ENCODE results near the gene PARP2. TPM values are rescaled to one million over a fixed set of nuclear protein-coding genes. Genes with fewer than 3 reads are reported as not detected.
"Not testable (repeated sequence)": the region's sequence is repeated elsewhere in the genome, so short reads cannot be mapped to it uniquely, and the experiment has no call there.

The PARP2 gene
- total RNA-seq, 2 experiments from 2014 or later: 28.6 to 32.5 TPM

GRCh38 chr14:20329355-20329754, 14.1 kb upstream of the PARP2 start:
- Mint-ChIP-seq H3K27ac (no peak overlapping the region), H3K36me3 (ENCODE audit: low read depth) (peaks cover 14% of the 10 kb centered on the region), H3K4me1 (peaks cover 56% of the 10 kb centered on the region), H3K27me3 (no peaks in the 10 kb centered on the region), H3K9me3 (no peaks in the 10 kb centered on the region), H3K4me3 (no peak overlapping the region)
- no peak for DNase-seq
- ChIA-PET CTCF (interaction anchor here (1.0 to 3.7 kb wide), 3 partner anchors 12 to 281 kb away, joined by 3 to 14 read pairs (median 6); partner anchors contain the start of gene PARP2), POLR2A (no interaction called here)

- no peaks in the 10 kb centered on the region for H3K27me3 Mint-ChIP-seq
- H3K9me3 Mint-ChIP-seq: no peaks in the 10 kb centered on the region
- CTCF ChIA-PET: interaction anchor here (1.7 kb wide), 1 partner anchor 11 kb away, joined by 9 read pairs; no protein-coding TSS in a partner anchor
- H3K4me3 Mint-ChIP-seq: peak overlapping the region; percentile 12
- H3K4me1 Mint-ChIP-seq: peaks cover 66% of the 10 kb centered on the region
- POLR2A ChIA-PET: no interaction called here
- H3K27ac Mint-ChIP-seq: no peak overlapping the region
- DNase-seq: no peak
- peaks cover 8% of the 10 kb centered on the region for H3K36me3 Mint-ChIP-seq (ENCODE audit: low read depth)
Observed at GRCh38 chr14:20331053-20331613, 12.3 kb upstream of the PARP2 start.

GRCh38 chr14:20332431-20332787, 11.0 kb upstream of the PARP2 start:
- peaks cover 59% of the 10 kb centered on the region for H3K4me1 Mint-ChIP-seq

GRCh38 chr14:20332788-20333493, 10.5 kb upstream of the PARP2 start, which contains the start of gene CCNB1IP1:
Gene CCNB1IP1 (minus strand): TSS chr14:20333279. CDS start chr14:20316523, 16,756 bp downstream.
- H3K27me3 Mint-ChIP-seq: peaks cover 4% of the 10 kb centered on the region
- H3K4me1 Mint-ChIP-seq: peaks cover 53% of the 10 kb centered on the region
- H3K27ac Mint-ChIP-seq: peak within 1 kb of the TSS; percentile 94
- no peaks in the 10 kb centered on the region for H3K9me3 Mint-ChIP-seq
- ChIA-PET POLR2A (interaction anchor here (0.6 to 2.4 kb wide), 2 partner anchors 10 to 35 kb away, joined by 4 to 20 read pairs; partner anchors contain the start of gene PARP2), CTCF (interaction anchor here (1.6 to 1.7 kb wide), 2 partner anchors 9 to 10 kb away, joined by 5 to 9 read pairs; no protein-coding TSS in a partner anchor)
- H3K36me3 Mint-ChIP-seq (ENCODE audit: low read depth): peaks cover 4% of the 10 kb centered on the region
- peak; percentile 75 for DNase-seq
- H3K4me3 Mint-ChIP-seq: peak within 1 kb of the TSS; percentile 98

More at GRCh38 chr14:20332431-20332787, 11.0 kb upstream of the PARP2 start:
- DNase-seq: no peak
- Mint-ChIP-seq H3K36me3 (ENCODE audit: low read depth) (peaks cover 4% of the 10 kb centered on the region), H3K27me3 (no peaks in the 10 kb centered on the region), H3K4me3 (peak overlapping the region; percentile 98), H3K9me3 (no peaks in the 10 kb centered on the region), H3K27ac (peak overlapping the region; percentile 94)
- CTCF ChIA-PET: interaction anchor here (1.7 kb wide), 1 partner anchor 10 kb away, joined by 9 read pairs; no protein-coding TSS in a partner anchor
- POLR2A ChIA-PET: interaction anchor here (2.4 kb wide), 1 partner anchor 11 kb away, joined by 20 read pairs; the partner anchor contains the start of gene PARP2

GRCh38 chr14:20333494-20333841, 10.0 kb upstream of the PARP2 start:
- H3K27ac Mint-ChIP-seq: peak overlapping the region; percentile 94
- ChIA-PET POLR2A (interaction anchor here (0.6 to 2.4 kb wide), 2 partner anchors 10 to 35 kb away, joined by 4 to 20 read pairs; partner anchors contain the start of gene PARP2), CTCF (interaction anchor here (1.6 kb wide), 1 partner anchor 9 kb away, joined by 5 read pairs; no protein-coding TSS in a partner anchor)
- peaks cover 4% of the 10 kb centered on the region for H3K36me3 Mint-ChIP-seq (ENCODE audit: low read depth)
- peaks cover 4% of the 10 kb centered on the region for H3K27me3 Mint-ChIP-seq
- peaks cover 50% of the 10 kb centered on the region for H3K4me1 Mint-ChIP-seq
- peak overlapping the region; percentile 98 for H3K4me3 Mint-ChIP-seq
- no peaks in the 10 kb centered on the region for H3K9me3 Mint-ChIP-seq
- no peak for DNase-seq

GRCh38 chr14:20334017-20334416, 9.4 kb upstream of the PARP2 start:
- DNase-seq: no peak
- no peak overlapping the region for H3K27ac Mint-ChIP-seq
- no peaks in the 10 kb centered on the region for H3K9me3 Mint-ChIP-seq
- H3K4me1 Mint-ChIP-seq: peaks cover 46% of the 10 kb centered on the region
- POLR2A ChIA-PET: interaction anchor here (0.6 to 2.4 kb wide), 2 partner anchors 9 to 36 kb away, joined by 4 to 20 read pairs; partner anchors contain the start of gene PARP2
- H3K36me3 Mint-ChIP-seq (ENCODE audit: low read depth): peaks cover 4% of the 10 kb centered on the region
- CTCF ChIA-PET: interaction anchor here (1.6 kb wide), 1 partner anchor 9 kb away, joined by 5 read pairs; no protein-coding TSS in a partner anchor
- peaks cover 6% of the 10 kb centered on the region for H3K27me3 Mint-ChIP-seq
- H3K4me3 Mint-ChIP-seq: peak overlapping the region; percentile 98

GRCh38 chr14:20341032-20341431, 2.4 kb upstream of the PARP2 start:
- DNase-seq, H3K27ac Mint-ChIP-seq, H3K9me3 Mint-ChIP-seq, POLR2A ChIA-PET, H3K4me3 Mint-ChIP-seq, H3K27me3 Mint-ChIP-seq: not testable (repeated sequence)
- peaks cover 11% of the 10 kb centered on the region for H3K36me3 Mint-ChIP-seq (ENCODE audit: low read depth)
- CTCF ChIA-PET: interaction anchor here (0.6 to 4.4 kb wide), 3 partner anchors 9 to 300 kb away, joined by 3 to 31 read pairs (median 9); no protein-coding TSS in a partner anchor
- peaks cover 26% of the 10 kb centered on the region for H3K4me1 Mint-ChIP-seq

GRCh38 chr14:20341646-20342045, 1.8 kb upstream of the PARP2 start:
- no peak overlapping the region for H3K27ac Mint-ChIP-seq
- POLR2A ChIA-PET: interaction anchor here (2.7 kb wide), 1 partner anchor 9 kb away, joined by 20 read pairs; the partner anchor contains the start of gene CCNB1IP1
- peaks cover 26% of the 10 kb centered on the region for H3K4me1 Mint-ChIP-seq
- peaks cover 15% of the 10 kb centered on the region for H3K36me3 Mint-ChIP-seq (ENCODE audit: low read depth)
- H3K4me3 Mint-ChIP-seq: peak overlapping the region; percentile 92
- CTCF ChIA-PET: interaction anchor here (0.6 to 4.4 kb wide), 6 partner anchors 9 to 299 kb away, joined by 3 to 31 read pairs (median 3); partner anchors contain the start of gene PIP4P1
- H3K27me3 Mint-ChIP-seq: peaks cover 7% of the 10 kb centered on the region
- DNase-seq: no peak
- H3K9me3 Mint-ChIP-seq: no peaks in the 10 kb centered on the region

- Mint-ChIP-seq H3K36me3 (ENCODE audit: low read depth) (peaks cover 24% of the 10 kb centered on the region), H3K27ac (peak overlapping the region; percentile 99), H3K27me3 (peaks cover 2% of the 10 kb centered on the region), H3K4me1 (peaks cover 26% of the 10 kb centered on the region), H3K4me3 (peak overlapping the region; percentile 92), H3K9me3 (no peaks in the 10 kb centered on the region)
- DNase-seq: no peak
- ChIA-PET CTCF (interaction anchor here (1.0 to 4.4 kb wide), 7 partner anchors 11 to 277 kb away, joined by 3 to 31 read pairs (median 6); partner anchors contain the start of genes APEX1 and OSGEP), POLR2A (interaction anchor here (0.6 to 2.7 kb wide), 10 partner anchors 11 to 337 kb away, joined by 3 to 20 read pairs (median 5); partner anchors contain the start of genes APEX1, CCNB1IP1, OSGEP and PIP4P1)
Observed at GRCh38 chr14:20343862-20344220, 406 bp downstream of the PARP2 start.

GRCh38 chr14:20345366-20345765, 1.9 kb downstream of the PARP2 start:
- peaks cover 28% of the 10 kb centered on the region for H3K4me1 Mint-ChIP-seq
- no peaks in the 10 kb centered on the region for H3K27me3 Mint-ChIP-seq
- ChIA-PET POLR2A (no interaction called here), CTCF (no interaction called here)
- H3K4me3 Mint-ChIP-seq: no peak overlapping the region
- H3K9me3 Mint-ChIP-seq: no peaks in the 10 kb centered on the region
- H3K27ac Mint-ChIP-seq: peak overlapping the region; percentile 10
- no peak for DNase-seq
- H3K36me3 Mint-ChIP-seq (ENCODE audit: low read depth): peaks cover 33% of the 10 kb centered on the region

- Mint-ChIP-seq H3K4me3 (no peak overlapping the region), H3K4me1 (peaks cover 28% of the 10 kb centered on the region), H3K27ac (no peak overlapping the region), H3K36me3 (ENCODE audit: low read depth) (peaks cover 41% of the 10 kb centered on the region), H3K27me3 (no peaks in the 10 kb centered on the region), H3K9me3 (no peaks in the 10 kb centered on the region)
- POLR2A ChIA-PET: no interaction called here
- CTCF ChIA-PET: no interaction called here
- DNase-seq: no peak
Observed at GRCh38 chr14:20346713-20347112, 3.3 kb downstream of the PARP2 start.

- no peaks in the 10 kb centered on the region for H3K27me3 Mint-ChIP-seq
- POLR2A ChIA-PET: interaction anchor here (0.6 kb wide), 1 partner anchor 12 kb away, joined by 3 read pairs; no protein-coding TSS in a partner anchor
- H3K36me3 Mint-ChIP-seq (ENCODE audit: low read depth): peaks cover 46% of the 10 kb centered on the region
- DNase-seq: no peak
- CTCF ChIA-PET: interaction anchor here (0.6 to 0.7 kb wide), 2 partner anchors 14 to 25 kb away, joined by 3 read pairs; no protein-coding TSS in a partner anchor
- H3K9me3 Mint-ChIP-seq: no peaks in the 10 kb centered on the region
- H3K27ac Mint-ChIP-seq: no peak overlapping the region
- H3K4me1 Mint-ChIP-seq: peaks cover 26% of the 10 kb centered on the region
- no peak overlapping the region for H3K4me3 Mint-ChIP-seq
Observed at GRCh38 chr14:20347747-20348146, 4.3 kb downstream of the PARP2 start.
